ENCODE measurements around the gene EPAS1.
A peak's percentile ranks its signal among the peaks of the same experiment; 100 is the strongest.

EPAS1 gene

DNA sequence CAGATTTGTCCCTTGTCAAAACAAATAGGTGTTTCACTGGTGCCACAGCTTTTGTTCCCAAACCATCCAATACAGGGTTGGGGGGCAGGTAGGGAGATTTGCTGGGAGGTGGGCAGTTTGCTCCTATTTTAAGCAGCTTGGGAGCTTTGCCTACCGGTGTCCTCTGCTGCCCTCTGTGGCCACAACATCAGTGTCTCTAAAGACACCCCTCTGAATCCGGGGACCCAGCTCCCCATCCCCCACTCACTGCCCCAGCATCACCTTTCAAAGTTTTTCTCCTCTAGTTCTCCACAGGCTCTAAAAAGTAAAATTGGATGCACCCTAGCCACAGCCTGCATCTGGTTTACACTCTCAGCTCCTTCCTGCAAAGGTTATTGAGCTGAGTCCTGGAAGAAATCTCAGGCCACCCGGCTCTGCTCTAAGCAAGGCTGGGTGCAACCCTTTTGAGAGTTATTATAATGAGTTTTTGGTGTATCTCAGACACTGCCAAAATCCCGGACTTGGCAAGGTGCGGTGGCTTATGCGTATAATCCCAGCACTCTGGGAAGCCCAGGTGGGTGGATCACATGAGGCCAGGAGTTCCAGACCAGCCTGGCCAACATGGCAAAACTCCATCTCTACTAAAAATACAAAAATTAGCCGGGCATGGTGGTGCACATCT, 2.9 kb upstream of the EPAS1 start:
- DNase-seq (ENCODE audit: low read depth), result peak; percentile 43
- Histone ChIP-seq H3K4me3 (ENCODE audit: low read length) (no peak overlapping the region), H3K9me3 (ENCODE audit: control insufficient read depth, low read length) (no peaks in the 10 kb centered on the region), H3K4me1 (ENCODE audit: control insufficient read depth, insufficient read depth, low read length) (peaks cover 7% of the 10 kb centered on the region), H3K36me3 (ENCODE audit: control insufficient read depth, insufficient read depth, low read length, severe bottlenecking) (no peaks in the 10 kb centered on the region), H3K9ac (ENCODE audit: low read length) (no peak overlapping the region), H3K27me3 (replicated peaks; ENCODE audit: control insufficient read depth, insufficient read depth, low read length) (no peaks in the 10 kb centered on the region)

DNA sequence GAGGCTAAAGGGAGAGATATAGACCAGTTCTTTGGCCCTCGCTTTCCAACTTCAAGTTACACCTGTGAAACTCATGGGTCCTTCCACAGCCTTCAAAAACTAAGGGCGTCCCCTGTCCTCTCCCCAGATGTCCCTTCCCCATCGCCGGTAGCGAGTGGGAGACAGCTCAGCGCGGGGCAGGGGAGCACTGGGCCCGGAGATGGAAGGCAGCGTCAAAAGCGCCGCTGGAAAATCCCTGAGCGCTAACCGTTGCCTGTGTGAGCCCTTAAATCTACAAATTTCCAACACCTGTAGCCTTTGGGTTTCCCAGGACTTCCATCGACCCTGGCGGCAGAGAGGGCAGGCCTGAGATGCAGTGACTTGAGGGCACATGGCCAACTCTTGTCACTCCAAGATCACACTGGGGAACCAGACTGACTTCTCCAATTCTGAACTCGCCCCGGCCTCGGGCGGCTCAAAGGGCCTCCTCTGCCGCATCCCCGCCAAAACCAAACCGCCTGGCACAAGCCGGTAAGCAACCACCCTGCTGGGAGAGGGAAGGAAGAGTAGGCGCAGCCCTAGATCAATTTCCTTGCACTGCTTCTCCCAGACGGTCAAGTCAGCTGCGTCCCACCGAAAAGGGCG, 879 bp upstream of the EPAS1 start:
- Histone ChIP-seq H3K4me1 (ENCODE audit: control insufficient read depth, insufficient read depth, low read length) (peaks cover 19% of the 10 kb centered on the region), H3K4me3 (ENCODE audit: low read length) (peak overlapping the region; percentile 91), H3K9ac (ENCODE audit: low read length) (peak overlapping the region; percentile 92), H3K36me3 (ENCODE audit: control insufficient read depth, insufficient read depth, low read length, severe bottlenecking) (no peaks in the 10 kb centered on the region), H3K27me3 (replicated peaks; ENCODE audit: control insufficient read depth, insufficient read depth, low read length) (no peaks in the 10 kb centered on the region), H3K9me3 (ENCODE audit: control insufficient read depth, low read length) (no peaks in the 10 kb centered on the region)
- no peak for DNase-seq (ENCODE audit: low read depth)

DNA sequence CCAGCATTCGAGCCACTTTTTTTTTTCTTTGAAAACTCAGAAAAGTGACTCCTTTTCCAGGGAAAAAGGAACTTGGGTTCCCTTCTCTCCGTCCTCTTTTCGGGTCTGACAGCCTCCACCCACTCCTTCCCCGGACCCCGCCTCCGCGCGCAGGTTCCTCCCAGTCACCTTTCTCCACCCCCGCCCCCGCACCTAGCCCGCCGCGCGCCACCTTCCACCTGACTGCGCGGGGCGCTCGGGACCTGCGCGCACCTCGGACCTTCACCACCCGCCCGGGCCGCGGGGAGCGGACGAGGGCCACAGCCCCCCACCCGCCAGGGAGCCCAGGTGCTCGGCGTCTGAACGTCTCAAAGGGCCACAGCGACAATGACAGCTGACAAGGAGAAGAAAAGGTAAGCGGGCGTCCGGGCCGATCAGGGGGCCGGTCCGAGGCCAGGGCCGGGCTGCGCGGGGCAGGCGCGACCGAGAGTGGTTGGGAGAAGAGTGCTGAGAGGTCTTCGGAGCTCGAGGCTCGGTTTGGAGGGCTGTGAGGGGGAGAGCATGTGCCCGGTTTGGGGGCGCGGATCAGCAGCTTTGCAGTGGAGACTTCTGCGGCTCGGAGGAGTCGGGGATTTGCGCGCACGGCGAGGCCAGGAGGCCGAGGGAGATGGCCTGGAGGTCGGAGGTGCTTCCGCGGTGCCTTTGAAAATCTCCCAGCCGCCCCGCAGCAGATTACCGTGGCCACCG, 502 bp downstream of the EPAS1 start:
- no peaks in the 10 kb centered on the region for H3K36me3 ChIP-seq (ENCODE audit: control insufficient read depth, insufficient read depth, low read length, severe bottlenecking)
- no peaks in the 10 kb centered on the region for H3K27me3 ChIP-seq (replicated peaks; ENCODE audit: control insufficient read depth, insufficient read depth, low read length)
- no peaks in the 10 kb centered on the region for H3K9me3 ChIP-seq (ENCODE audit: control insufficient read depth, low read length)
- peak overlapping the region; percentile 98 for H3K9ac ChIP-seq (ENCODE audit: low read length)
- peak overlapping the region; percentile 99 for H3K4me3 ChIP-seq (ENCODE audit: low read length)
- peak; percentile 61 for DNase-seq (ENCODE audit: low read depth)
- peaks cover 19% of the 10 kb centered on the region for H3K4me1 ChIP-seq (ENCODE audit: control insufficient read depth, insufficient read depth, low read length)

DNA sequence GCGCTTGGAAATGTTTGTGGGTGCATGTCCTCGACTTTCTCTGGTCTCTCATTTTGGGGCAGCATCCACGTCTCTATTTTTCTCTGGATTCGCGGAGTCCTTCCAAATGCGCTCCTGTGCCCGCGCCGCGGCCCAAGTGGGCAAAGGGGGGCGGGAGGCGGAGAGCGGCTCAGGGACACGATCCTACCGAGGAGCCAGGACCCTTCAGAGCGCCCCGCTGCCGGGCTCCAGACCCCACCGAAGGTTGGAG, 990 bp downstream of the EPAS1 start:
- Histone ChIP-seq H3K4me1 (ENCODE audit: control insufficient read depth, insufficient read depth, low read length) (peaks cover 19% of the 10 kb centered on the region), H3K9ac (ENCODE audit: low read length) (peak overlapping the region; percentile 98), H3K36me3 (ENCODE audit: control insufficient read depth, insufficient read depth, low read length, severe bottlenecking) (no peaks in the 10 kb centered on the region), H3K9me3 (ENCODE audit: control insufficient read depth, low read length) (no peaks in the 10 kb centered on the region), H3K4me3 (ENCODE audit: low read length) (peak overlapping the region; percentile 99), H3K27me3 (replicated peaks; ENCODE audit: control insufficient read depth, insufficient read depth, low read length) (no peaks in the 10 kb centered on the region)
- DNase-seq (ENCODE audit: low read depth), result peak; percentile 59

DNA sequence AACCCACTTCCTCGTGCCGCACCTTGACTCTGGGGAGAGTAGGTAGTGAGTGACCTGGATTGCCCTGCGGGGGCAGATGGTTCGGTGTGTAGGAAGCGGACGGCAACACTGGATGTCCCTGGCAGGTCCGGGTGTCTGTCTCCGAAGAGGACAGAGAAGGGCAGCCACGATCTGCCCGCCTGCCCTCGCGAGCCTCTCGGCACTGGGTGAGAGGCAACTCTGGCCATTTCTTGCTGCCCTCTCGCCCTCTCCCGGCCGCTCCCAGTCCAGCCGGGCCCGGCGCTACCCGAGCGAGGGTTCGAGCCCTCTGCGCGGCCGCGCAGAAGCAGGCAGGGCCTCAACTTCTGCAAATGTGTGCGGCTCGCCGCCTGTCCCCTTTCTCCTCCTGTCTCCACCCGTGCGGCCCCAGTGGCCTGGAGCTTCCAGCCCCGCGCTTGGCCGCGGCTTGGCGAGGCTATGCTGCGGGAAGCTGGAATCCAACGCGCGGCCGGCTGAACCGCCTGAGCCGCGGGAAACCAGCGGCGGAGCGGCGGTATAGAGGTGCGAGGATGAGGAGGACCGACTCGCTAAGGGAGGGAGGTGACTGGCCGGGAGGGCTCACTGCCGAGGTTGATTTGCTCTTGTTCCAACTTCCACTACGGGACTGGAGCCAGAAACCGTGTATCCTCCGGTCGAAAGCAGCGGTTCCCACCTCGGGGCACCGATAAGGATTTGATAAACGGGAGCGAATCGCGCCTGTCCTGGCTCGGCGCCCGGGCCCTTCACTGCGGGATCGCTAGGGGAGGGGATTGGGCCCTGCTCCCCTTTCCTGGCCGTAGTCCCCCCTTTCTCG, 1.5 kb downstream of the EPAS1 start:
- Histone ChIP-seq H3K9me3 (ENCODE audit: control insufficient read depth, low read length) (no peaks in the 10 kb centered on the region), H3K4me1 (ENCODE audit: control insufficient read depth, insufficient read depth, low read length) (peaks cover 19% of the 10 kb centered on the region), H3K27me3 (replicated peaks; ENCODE audit: control insufficient read depth, insufficient read depth, low read length) (no peaks in the 10 kb centered on the region), H3K9ac (ENCODE audit: low read length) (peak overlapping the region; percentile 98), H3K4me3 (ENCODE audit: low read length) (peak overlapping the region; percentile 99), H3K36me3 (ENCODE audit: control insufficient read depth, insufficient read depth, low read length, severe bottlenecking) (no peaks in the 10 kb centered on the region)
- DNase-seq (ENCODE audit: low read depth), result peak; percentile 68

DNA sequence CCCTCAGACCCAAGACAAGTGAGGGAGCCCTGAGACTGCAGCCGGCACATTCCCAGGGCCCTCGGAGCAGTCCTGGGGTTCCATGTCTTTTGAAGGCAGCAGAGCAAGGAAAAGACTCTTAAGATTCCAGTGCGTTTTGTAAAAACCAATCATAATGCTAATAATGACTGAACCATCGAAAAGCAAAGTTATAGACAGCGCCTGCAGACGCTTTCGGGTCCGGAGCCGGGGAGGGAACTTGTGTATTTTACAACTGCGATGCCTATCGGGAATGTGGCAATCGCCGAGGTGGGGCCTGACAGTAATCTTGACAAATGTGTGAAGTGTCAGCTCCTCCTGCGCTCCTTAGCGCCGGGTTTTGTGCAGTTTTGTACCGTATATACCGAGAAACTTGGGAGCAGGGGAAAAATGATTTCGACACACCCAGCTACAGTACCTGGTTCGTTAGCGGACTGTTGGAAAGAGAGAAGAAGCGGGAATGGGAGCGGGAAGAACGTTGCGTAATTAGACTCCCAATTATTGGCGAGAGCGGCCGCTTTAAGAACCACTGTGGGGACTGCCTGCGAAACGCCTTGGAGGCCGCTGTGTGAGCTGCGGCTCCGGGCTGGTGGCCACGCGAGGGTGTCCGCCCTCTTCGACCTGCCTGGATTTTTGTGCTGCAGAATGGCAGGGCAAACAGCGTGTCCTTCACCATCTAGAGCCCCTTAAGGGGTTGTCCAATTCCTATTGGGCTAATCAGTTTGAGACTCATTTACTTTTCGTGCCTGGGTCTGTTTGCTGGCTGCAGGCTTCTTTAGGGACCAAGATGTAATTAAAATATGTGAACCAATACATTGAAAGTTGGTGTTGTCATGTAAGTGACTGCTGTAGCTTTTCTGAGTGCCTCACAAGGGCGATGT, 2.4 kb downstream of the EPAS1 start:
- Histone ChIP-seq H3K27me3 (replicated peaks; ENCODE audit: control insufficient read depth, insufficient read depth, low read length) (no peaks in the 10 kb centered on the region), H3K9me3 (ENCODE audit: control insufficient read depth, low read length) (no peaks in the 10 kb centered on the region), H3K9ac (ENCODE audit: low read length) (peak overlapping the region; percentile 98), H3K4me3 (ENCODE audit: low read length) (peak overlapping the region; percentile 99), H3K36me3 (ENCODE audit: control insufficient read depth, insufficient read depth, low read length, severe bottlenecking) (no peaks in the 10 kb centered on the region), H3K4me1 (ENCODE audit: control insufficient read depth, insufficient read depth, low read length) (peaks cover 19% of the 10 kb centered on the region)
- DNase-seq (ENCODE audit: low read depth), result peak; percentile 86

DNA sequence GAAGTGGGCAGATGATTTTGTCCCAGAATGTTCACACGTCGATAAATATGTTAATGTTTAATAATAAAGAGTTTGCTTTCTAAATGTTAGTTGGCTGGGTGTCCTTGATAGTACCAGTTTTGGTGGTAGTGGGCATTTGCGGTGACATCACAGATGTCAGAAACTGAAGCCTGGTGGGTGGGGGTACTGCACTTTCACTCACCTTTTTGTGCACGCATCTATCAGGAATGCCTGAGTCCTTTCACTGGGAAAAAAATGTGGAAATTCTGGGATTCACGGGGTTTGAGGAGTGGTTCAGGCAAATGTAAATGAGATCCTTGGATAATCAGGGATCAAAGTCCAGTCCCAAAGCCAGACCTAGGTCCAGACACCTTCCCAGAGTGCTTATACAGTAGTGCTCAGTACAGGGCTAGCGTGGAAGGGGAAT, 3.2 kb downstream of the EPAS1 start:
- peak overlapping the region; percentile 99 for H3K4me3 ChIP-seq (ENCODE audit: low read length)
- H3K27me3 ChIP-seq (replicated peaks; ENCODE audit: control insufficient read depth, insufficient read depth, low read length), result no peaks in the 10 kb centered on the region
- H3K9me3 ChIP-seq (ENCODE audit: control insufficient read depth, low read length), result no peaks in the 10 kb centered on the region
- no peaks in the 10 kb centered on the region for H3K36me3 ChIP-seq (ENCODE audit: control insufficient read depth, insufficient read depth, low read length, severe bottlenecking)
- peaks cover 19% of the 10 kb centered on the region for H3K4me1 ChIP-seq (ENCODE audit: control insufficient read depth, insufficient read depth, low read length)
- H3K9ac ChIP-seq (ENCODE audit: low read length), result peak overlapping the region; percentile 98
- no peak for DNase-seq (ENCODE audit: low read depth)

DNA sequence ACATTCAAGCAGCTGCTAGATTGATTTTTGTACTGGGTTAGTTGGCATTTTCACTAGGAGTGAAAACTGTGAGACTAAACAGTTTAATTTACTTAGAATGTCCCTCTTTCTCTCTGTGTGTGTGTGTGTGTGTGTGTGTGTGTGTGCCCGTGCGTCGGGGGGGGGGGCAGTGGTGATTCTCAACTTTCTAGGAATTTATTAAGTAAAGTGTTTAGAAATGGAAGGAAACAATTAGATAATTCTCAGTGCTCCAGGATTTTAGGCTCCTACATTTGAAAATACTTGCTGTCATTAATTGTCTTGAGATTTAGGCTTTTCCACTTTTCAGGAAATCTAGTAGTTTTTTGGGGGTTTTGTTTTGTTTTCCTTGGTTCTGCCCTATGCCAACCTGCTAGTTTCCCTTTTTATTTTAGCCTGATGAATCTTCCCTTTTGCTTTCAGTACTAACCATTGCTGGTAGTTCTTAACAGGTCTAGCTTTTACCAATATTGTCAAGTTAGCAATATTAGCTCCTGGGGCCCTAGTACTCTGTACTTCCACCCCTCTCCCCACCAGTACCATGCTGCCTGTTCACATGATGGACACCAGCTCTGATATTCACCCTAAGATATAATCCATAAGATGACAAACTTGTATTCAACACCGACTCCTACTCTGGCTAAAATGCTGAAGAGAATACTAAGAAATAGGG, 4.9 kb downstream of the EPAS1 start:
- no peak for DNase-seq (ENCODE audit: low read depth)
- Histone ChIP-seq H3K27me3 (replicated peaks; ENCODE audit: control insufficient read depth, insufficient read depth, low read length) (no peaks in the 10 kb centered on the region), H3K4me1 (ENCODE audit: control insufficient read depth, insufficient read depth, low read length) (peaks cover 12% of the 10 kb centered on the region), H3K36me3 (ENCODE audit: control insufficient read depth, insufficient read depth, low read length, severe bottlenecking) (no peaks in the 10 kb centered on the region), H3K4me3 (ENCODE audit: low read length) (no peak overlapping the region), H3K9ac (ENCODE audit: low read length) (no peak overlapping the region), H3K9me3 (ENCODE audit: control insufficient read depth, low read length) (no peaks in the 10 kb centered on the region)

DNA sequence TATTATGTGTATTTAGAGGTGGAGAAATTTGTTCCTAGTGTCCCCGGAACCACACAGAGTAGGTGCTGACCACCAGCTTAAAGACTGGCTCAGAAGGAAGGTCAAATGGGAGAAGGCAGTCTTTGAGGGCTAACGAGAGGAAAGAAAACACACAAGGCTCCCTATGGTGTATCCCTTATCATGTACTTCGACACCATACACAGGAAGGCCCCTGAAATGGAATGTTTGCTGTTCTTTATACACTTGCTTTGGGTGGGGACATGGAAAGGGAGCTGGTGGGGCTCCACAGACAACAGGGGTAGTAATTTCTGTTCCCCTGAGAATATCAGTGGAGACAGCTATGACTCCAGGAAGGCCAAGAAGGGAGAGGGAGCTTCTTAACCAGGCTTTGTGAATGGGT, 6.0 kb downstream of the EPAS1 start:
- Histone ChIP-seq H3K4me3 (ENCODE audit: low read length) (no peak overlapping the region), H3K9ac (ENCODE audit: low read length) (no peak overlapping the region), H3K36me3 (ENCODE audit: control insufficient read depth, insufficient read depth, low read length, severe bottlenecking) (no peaks in the 10 kb centered on the region), H3K27me3 (replicated peaks; ENCODE audit: control insufficient read depth, insufficient read depth, low read length) (no peaks in the 10 kb centered on the region), H3K9me3 (ENCODE audit: control insufficient read depth, low read length) (no peaks in the 10 kb centered on the region), H3K4me1 (ENCODE audit: control insufficient read depth, insufficient read depth, low read length) (peaks cover 12% of the 10 kb centered on the region)
- DNase-seq (ENCODE audit: low read depth), result no peak

DNA sequence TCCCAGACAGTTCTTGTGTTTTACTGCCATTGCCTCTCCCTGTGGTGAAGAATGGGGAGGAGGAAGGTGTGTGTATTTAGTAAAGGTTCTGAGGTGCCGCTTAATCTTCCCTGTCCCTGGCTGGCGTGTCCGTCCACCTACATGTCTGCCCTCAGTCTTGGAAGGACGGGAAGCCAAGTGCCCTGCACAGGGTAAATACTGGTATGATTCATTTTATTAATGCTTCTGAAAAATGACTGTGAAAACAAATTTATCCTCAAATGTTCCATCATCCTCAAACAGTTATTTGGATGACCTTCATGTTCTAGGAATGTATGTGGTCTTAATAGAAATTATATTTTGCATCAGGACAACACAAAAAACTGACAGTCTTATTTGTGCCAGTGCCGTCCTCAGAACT, 6.6 kb downstream of the EPAS1 start:
- no peak for DNase-seq (ENCODE audit: low read depth)
- no peaks in the 10 kb centered on the region for H3K9me3 ChIP-seq (ENCODE audit: control insufficient read depth, low read length)
- H3K4me3 ChIP-seq (ENCODE audit: low read length), result no peak overlapping the region
- no peak overlapping the region for H3K9ac ChIP-seq (ENCODE audit: low read length)
- peaks cover 17% of the 10 kb centered on the region for H3K4me1 ChIP-seq (ENCODE audit: control insufficient read depth, insufficient read depth, low read length)
- H3K36me3 ChIP-seq (ENCODE audit: control insufficient read depth, insufficient read depth, low read length, severe bottlenecking), result no peaks in the 10 kb centered on the region
- no peaks in the 10 kb centered on the region for H3K27me3 ChIP-seq (replicated peaks; ENCODE audit: control insufficient read depth, insufficient read depth, low read length)
